SIG-M5 treated with dmso at 0.1 percent for 504 hours (cell line): Measurements from ENCODE around the gene RBM17.
"Not testable (repeated sequence)": the region's sequence is repeated elsewhere in the genome, so short reads cannot be mapped to it uniquely, and the experiment has no call there.

Experiments used
- DNase-seq: peaks from one replicate; lab custom pipeline; 2025; ENCODE audit not compliant: unreplicated experiment; lab: John Stamatoyannopoulos, UW

RBM17 gene

GRCh38 chr10:6109444-6109775 is 20.6 kb downstream of the RBM17 start:
- DNase-seq = no peak

DNA sequence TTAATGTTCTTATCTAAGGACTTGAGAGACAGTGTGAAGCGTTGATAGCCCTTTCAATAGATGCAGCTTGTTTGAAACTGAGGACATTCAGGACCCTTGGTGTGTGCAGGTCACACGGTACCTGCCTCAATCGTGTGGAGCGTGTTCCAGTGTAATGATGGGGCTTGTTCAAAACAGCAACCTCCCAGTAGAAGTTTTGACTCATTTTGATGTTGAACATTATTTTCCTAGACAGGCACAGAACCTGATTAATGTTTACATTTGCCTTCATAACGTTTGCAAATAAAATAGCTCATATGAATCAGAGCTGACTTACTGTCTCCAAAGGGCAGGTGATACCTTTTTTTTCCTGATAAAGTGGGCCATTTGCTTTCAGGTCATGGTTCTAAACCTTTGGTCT is 21.3 kb downstream of the RBM17 start:
- DNase-seq = no peak

DNA sequence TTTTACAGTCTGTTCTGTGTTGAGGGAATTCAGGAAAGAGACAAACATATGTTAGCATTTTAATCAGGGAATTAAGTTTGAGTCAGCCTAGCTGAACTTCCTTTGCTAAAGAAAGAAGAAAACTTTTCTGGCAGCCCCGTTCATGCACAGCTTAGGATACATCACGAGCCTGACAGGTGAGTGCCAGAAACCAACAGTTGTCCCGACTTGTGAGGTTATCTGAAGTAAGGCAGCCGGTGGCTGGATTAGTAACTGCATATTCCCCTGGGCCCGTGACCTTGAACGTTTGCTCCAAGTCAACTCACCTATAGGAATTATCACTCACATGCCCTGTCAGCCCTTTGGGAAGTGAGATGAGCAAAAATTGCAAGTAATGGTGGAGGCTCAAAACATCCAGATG is 24.1 kb downstream of the RBM17 start:
- DNase-seq = no peak

- DNase-seq = no peak
Observed at GRCh38 chr10:6114299-6114698, 25.5 kb downstream of the RBM17 start.

DNA sequence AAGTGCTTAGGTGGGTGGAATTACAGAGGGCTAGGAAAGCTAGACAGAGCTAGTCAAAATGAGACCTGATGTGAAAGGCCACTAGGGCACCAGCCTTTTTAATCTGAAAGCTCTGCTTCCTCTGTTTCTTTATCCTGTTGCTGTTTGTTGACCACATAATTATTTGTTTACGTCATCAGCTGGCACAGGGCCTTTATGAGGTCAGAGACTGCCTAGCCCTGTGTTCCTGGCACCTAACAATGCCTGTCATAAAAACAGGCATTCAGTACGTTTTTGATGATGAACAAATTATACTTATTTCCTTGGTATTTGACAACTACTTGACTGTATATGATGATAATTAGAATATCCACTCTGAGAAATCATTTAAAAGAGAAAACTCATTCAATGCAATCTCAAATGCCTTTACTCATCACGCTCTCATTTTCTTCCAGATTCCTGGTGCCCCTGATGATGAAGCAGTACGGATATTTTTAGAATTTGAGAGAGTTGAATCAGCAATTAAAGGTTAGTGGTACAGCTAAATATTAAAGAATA is 26.0 kb downstream of the RBM17 start:
- DNase-seq = no peak

- DNase-seq = no peak
Observed at GRCh38 chr10:6115411-6115810, 26.6 kb downstream of the RBM17 start.

DNA sequence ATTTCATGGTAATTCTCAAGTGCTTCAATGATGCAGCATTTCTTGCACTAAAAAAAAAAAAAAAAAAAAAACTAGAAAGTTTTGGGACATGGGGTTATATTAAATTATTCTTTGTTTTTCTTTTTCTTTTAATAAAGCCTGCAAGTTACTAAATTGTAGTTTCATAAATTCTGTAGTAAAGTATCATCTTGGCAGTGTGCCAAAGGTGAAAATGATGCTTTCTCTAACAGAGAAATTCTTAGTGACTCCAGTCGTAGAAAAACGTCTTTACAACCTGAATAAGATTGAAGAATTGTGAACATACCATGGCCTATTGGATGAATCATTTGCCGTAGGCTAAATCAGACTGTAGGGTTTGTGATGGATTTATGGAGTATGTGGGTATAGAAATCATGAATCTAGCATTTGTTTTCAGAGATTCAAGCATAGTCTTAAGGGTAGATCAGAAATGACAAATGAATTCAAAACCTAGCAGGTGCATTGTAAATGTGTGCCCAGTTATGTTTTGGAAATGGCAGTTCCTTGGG is 27.1 kb downstream of the RBM17 start:
- no peak for DNase-seq

GRCh38 chr10:6116806-6117205 is 28.0 kb downstream of the RBM17 start:
- DNase-seq = no peak

DNA sequence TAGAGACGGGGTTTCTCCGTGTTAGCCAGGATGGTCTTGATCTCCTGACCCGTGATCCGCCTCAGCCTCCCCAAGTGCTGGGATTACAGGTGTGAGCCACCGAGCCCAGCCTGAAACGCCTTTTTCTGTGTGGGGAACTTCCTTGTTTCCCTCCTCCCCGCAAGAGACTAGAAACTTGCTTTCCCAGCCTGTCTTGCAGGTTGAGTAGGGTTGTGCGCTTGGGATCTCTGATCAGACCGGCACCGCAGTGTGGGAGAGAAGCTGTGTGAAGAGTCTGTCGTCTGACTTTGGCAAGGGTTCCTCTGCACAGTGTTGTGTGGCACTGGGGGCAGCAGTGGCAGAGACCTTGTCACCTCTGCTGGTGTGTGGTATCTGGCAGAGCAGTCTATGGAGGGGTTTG is 28.9 kb downstream of the RBM17 start:
- DNase-seq = no peak

- no peak for DNase-seq
Observed at GRCh38 chr10:6119423-6119822, 30.6 kb downstream of the RBM17 start.

DNA sequence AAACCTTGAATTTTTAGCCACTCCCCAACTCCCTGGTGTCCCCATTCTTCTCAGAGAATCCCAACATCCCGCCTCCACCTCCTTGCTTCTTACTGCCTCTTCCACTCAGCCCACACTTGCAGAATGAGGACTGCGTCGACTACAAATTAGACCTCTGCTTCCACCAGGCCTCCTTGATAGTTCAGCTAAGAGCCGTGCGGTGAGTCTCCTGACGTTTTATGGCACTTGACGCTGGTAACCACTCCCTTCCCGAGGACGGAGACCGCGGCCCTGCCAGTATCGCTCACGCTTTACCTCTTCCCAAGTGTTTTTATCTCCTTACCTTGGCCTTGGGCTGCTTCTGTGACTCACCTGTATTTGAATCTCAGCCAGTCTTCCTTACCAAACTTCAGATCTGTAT is 31.1 kb downstream of the RBM17 start:
- DNase-seq = no peak

GRCh38 chr10:6120691-6121090 is 31.9 kb downstream of the RBM17 start:
- no peak for DNase-seq

DNA sequence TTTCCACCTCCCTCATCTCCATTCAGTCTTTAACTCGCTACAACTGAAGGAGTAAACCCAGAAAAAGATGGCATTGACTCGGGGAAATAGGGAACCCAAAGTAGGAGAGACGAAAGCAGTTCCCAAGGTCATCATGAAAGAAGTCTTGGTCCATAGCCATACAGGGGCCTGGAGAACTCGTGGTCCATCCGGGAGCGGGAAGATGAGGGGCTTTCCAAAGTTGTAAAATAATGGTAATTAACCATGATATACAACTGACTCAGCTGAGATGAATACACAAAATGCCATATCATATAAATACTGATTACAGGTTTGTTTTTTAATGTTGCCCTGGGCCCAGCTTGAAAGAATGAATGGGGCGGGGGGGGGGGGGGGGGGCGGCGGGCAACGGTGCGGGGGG is 32.3 kb downstream of the RBM17 start:
- DNase-seq = no peak

GRCh38 chr10:6123532-6123931 is 34.7 kb downstream of the RBM17 start:
- peak; percentile 10 for DNase-seq

GRCh38 chr10:6124666-6125065 is 35.8 kb downstream of the RBM17 start:
- no peak for DNase-seq

- DNase-seq = not testable (repeated sequence)
Observed at GRCh38 chr10:6127461-6127860, 38.6 kb downstream of the RBM17 start.

GRCh38 chr10:6128087-6128486 is 39.3 kb downstream of the RBM17 start:
- DNase-seq = no peak

DNA sequence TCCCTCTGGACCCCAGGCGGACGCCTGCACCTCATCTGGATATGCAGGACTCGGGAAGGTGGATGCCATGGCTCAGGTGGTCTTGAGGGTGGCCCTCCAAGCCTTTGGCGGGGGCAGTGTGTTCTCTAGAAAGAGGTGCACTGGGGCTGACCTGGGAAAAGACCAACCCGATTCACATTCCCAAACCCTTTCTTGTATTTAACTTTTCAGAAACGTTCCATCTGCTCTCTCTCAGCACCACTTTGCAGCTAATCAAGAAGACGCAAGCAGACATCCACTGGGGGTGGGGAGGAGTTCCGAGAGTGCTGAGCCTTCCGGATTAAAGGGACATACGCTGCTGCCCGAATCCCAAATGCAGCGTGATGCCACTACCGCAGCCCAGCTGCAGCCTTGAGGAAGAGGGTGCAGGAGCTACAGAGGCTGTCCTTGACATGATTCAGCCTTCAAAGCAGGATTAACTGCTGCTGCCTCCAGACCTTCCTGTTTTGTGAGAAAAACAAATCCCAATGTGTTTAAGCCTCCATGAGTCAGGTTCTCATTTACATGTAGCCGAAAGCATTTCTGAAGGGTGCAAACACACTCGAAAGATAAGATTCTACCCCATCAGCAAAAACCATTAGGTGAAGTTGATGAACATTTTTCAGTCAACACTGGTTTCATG is 39.9 kb downstream of the RBM17 start:
- no peak for DNase-seq

- DNase-seq = no peak
Observed at GRCh38 chr10:6130848-6131470, 42.1 kb downstream of the RBM17 start.

GRCh38 chr10:6133331-6134098 is 44.7 kb downstream of the RBM17 start:
- no peak for DNase-seq

GRCh38 chr10:6134099-6134823 is 45.4 kb downstream of the RBM17 start:
- DNase-seq = no peak
